HTR-8/SVneo (cell line): ENCODE data around the gene PAK4.
"Not testable (repeated sequence)": the region's sequence is repeated elsewhere in the genome, so short reads cannot be mapped to it uniquely, and the experiment has no call there.

ENCODE experiments used
- DNase-seq: peaks from one replicate; pipeline ENCODE4 v3.0.0; 2011; ENCODE audit warnings: low spot score, mixed read lengths; ENCODE audit not compliant: insufficient read length
- FAIRE-seq: peaks from 2 replicates; lab custom pipeline; 2011; peaks lifted over from hg19 to GRCh38; lab: Jason Lieb, UNC

The PAK4 gene

DNA sequence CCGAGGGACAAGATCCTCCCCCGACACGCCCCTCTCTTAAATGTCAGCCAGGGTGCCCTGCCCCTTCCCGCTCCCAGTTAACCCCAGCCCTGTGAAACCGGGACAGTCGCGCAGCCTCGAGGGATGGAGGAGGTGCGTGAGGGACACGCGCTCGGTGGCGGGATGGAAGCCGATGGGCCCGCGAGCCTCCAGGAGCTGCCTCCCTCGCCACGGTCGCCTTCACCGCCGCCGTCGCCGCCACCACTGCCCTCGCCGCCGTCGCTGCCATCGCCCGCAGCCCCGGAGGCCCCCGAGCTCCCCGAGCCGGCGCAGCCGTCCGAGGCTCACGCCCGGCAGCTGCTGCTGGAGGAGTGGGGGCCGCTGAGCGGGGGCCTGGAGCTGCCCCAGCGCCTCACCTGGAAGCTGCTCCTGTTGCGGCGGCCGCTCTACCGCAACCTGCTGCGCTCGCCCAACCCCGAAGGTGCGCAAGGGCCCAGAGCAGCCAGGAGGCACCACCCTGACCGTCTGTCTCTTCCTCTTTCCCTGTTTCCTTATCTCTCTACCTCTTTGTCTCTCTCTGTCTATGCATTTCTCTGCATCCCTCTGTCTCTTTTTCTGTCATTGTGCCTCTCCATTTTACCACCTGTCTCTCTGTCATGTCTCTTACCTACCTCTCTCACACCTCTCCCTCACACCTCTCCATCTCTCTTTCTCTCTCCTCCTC is 71.4 kb downstream of the PAK4 start, which contains the start of gene NCCRP1:
Gene NCCRP1, plus strand, starts transcription at position 105 of the 703 bp plus-strand sequence. Its CDS starts 19 bp downstream, at position 124.
- no peak for FAIRE-seq
- no peak for DNase-seq

- FAIRE-seq (no peak), DNase-seq (no peak)
These were observed 72.2 kb downstream of the PAK4 start for GRCh38 chr19:39197808-39198207.

DNA sequence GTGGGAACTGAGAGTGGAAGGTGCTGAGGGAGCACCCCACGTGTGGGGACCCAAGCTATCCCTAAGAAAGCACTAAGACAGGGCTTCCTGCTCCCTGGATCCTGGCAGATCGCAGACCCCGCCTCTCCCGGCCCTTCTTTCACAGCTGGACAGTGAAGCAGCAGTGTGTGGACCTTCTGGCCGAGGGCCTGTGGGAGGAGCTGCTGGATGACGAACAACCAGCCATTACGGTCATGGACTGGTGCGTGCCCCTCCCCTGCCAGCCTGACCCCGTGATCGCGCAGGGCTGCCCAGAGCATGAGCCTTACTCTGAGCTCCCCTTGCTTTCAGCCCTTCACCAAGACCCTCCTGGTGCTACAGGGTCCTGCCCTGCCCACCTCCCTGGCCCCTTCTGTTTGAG is 73.4 kb downstream of the PAK4 start:
- DNase-seq: no peak
- no peak for FAIRE-seq

- FAIRE-seq: no peak
- no peak for DNase-seq
These were observed 74.6 kb downstream of the PAK4 start for GRCh38 chr19:39200066-39200802.

DNA sequence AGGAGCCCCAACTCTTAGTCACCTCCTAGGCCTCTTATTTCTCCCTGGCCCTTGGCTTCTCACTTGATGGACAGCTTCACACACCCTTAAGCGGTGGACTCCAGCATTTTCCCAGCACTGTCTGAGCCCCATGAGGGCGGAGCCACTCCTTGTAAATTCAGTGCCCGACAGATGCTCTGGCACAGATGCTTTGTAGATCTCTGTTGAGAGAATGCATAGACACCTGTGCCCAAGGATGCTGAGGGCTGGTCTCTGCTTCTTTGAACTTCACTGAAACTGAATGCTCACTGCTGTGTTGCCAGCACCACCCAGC is 75.2 kb downstream of the PAK4 start:
- FAIRE-seq (no peak), DNase-seq (no peak)

DNA sequence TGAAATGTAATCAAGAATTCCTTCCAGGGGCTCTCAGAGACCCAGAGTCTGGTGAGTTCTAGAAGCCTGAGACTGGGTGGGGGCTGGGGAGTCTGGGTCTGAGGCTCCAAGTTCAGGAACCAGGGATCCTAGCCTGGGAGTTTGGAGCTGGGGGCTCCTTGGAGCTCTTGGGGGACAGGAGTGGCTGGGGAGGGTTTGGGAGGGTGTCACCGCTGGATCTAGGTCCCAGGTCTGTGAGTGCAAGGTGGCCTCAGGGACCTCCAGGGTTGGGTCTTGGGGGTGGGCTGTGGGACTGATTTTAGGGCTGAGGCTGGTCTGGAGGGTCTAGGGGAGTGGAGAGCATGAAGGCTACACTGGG is 77.4 kb downstream of the PAK4 start:
- FAIRE-seq (no peak), DNase-seq (no peak)

- DNase-seq (no peak), FAIRE-seq (no peak)
These were observed 78.1 kb downstream of the PAK4 start, which contains the start of gene SYCN for GRCh38 chr19:39203372-39204341. Gene SYCN, minus strand, starts transcription at chr19:39204263. Its CDS starts 9 bp downstream, at chr19:39204254.

GRCh38 chr19:39205449-39205764 is 79.8 kb downstream of the PAK4 start:
- DNase-seq (no peak), FAIRE-seq (no peak)

- FAIRE-seq (no peak), DNase-seq (no peak)
These were observed 80.5 kb downstream of the PAK4 start for GRCh38 chr19:39206122-39206521.

DNA sequence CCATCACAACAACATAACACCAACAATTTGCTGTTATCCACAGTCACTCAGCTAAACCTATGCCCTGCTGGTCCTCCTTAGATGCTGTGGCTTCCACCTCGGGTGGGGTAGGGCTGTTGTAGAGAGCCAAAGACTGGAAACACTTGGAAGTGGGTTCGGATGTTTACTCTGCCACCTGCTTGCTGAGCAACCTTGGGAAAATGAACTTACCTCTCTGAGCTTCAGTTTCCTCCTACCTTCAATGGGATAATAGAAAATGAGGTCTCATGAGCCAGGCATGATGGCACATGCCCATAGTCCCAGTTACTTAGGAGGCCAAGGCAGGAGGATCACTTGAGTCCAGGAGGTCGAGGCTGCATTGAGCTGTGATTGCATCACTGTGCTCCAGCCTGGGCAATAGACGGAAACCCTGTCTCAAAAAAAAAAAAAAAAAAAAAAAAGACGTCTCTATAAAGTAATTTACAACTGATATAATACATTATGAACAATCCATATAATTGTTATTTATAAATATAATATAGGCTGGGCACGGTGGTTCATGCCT is 81.8 kb downstream of the PAK4 start:
- DNase-seq: no peak
- FAIRE-seq: no peak

DNA sequence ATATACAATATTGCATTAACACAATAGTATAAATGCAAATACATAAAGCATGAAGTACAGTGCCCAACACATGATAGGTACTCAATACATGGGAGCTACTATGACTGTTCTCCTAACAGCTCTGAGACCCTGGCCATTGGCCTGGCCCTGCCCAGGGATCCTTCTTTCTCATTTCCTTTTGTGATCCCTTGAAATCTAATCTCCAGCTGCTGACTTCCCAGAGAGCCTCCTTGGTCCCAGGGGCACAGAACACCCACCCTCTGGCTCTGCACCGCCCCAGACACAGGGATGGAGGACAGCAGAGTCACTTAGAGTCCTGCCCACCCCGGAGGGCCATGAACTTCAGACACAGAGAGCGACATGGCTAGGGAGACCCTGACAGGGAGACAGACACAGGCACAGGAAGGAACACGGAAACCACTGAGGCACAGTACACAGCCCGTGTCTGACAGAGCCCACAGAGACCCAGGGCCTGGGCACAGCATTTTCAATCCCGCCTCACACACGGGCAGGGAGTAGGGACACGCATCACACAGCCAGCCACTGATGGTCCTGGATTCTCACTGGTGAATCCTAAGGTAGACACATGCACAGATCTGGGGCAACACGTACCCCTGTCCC is 82.7 kb downstream of the PAK4 start:
- FAIRE-seq: peak; percentile 44
- DNase-seq: no peak

DNA sequence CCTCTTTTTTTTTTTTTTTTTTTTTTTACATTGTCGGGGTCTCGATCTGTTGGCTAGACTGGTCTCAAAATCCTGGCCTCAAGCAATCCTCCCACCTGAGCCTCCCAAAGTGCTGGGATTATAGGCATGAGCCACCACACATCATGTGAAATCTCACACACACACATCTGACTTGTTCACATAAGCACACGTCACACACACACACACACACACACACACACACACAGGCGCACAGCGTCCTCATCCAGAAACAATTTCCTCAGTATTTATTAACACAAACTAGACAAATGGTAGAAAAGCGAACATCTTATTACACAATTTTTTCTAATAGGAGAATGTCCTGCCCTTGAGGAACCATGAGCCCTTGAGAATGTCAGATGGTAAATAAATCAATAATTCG is 83.6 kb downstream of the PAK4 start:
- FAIRE-seq (no peak), DNase-seq (no peak)

- no peak for DNase-seq
- FAIRE-seq: no peak
These were observed 86.3 kb downstream of the PAK4 start for GRCh38 chr19:39211731-39212374.

- no peak for FAIRE-seq
These were observed 86.8 kb downstream of the PAK4 start for GRCh38 chr19:39212375-39212742.

DNA sequence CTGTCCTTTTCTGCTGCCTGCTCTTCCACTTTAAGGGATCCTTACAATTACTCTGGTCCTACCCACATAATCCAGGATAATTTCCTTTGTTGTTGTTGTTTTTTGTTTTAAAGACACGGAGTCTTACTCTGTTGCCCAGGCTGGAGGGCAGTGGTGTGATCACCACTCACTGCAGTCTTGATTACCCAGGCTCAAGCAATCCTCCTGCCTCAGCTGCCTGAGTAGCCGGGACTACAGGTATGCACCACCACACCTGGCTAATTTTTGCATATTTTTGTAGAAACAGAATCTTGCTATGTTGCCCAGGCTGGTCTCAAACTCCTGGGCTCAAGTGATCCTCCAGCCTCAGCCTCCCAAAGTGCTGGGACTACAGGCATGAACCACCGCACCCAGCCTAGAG is 89.7 kb downstream of the PAK4 start:
- not testable (repeated sequence) for DNase-seq, FAIRE-seq

More at GRCh38 chr19:39212375-39212742, 86.8 kb downstream of the PAK4 start:
- DNase-seq: no peak

DNA sequence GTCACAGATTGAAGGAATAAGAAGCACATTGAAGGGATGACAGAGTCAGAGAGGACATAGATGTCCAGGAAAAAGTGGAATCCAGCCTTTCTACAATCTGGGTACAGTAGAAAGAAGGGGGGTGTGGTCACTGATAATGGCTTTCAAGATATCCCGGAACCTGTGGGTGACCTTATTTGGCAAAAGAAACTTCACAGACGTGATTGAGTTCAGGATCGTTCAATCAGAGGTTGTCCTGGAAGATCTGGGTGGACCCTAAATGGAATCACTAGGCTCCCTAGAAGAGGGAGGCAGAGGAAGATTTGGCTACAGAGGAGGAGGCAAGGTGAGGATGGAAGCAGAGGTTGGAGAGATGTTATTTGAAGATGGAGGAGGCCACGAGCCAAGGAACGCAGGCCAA is 91.5 kb downstream of the PAK4 start:
- no peak for DNase-seq
- FAIRE-seq: no peak

DNA sequence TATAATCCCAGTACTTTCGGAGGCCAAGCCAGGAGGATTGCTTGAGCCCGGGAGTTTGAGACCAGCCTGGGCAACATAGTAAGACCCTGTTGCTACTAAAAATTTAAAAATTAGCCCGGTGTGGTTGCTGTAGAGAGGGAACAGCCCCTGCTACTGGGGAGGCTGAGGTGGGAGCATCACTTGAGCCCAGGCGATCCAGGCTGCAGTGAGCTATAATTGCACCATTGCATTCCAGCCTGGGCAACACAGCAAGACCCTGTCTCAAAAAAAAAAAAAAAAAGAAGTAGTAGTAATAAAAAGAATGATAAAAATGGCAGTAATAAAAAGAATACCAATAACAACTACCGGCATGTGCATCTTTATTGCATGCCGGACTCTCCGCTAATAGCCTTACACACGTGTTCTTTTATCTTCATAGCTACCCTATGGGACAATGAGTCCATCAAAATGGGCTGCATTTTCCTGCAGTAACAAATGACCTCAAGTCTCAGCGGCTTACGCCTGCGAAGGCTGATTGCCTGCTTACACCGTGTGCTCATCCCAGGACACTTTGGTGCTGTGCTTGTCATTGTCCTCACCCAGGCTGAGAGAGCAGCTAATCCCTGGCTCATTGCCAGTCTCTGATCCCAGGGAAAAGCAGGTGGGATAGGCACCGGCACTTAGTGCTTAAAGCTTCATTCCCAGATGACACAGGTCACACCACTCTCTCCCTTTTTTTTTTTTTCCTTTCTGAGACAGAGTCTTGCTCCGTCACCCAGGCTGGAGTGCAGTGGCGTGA is 92.8 kb downstream of the PAK4 start:
- no peak for FAIRE-seq
- no peak for DNase-seq

DNA sequence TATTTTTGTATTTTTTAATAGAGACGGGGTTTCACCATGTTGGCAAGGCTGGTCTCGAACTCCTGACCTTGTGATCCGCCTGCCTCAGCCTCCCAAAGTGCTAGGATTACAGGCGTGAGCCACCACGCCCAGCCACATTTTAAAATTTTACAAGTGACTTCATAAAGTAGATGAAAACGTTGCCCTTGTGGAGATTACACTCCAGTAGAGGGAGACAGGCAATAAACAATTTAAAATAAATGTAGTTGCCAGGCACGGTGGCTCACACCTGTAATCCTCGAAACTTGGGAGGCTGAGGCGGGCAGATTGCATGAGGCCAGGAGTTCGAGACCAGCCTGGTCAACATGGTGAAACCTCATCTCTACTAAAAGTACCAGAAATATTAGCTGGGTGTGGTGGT is 93.5 kb downstream of the PAK4 start:
- FAIRE-seq, DNase-seq: not testable (repeated sequence)

- peak; percentile 49 for DNase-seq
- FAIRE-seq: no peak
These were observed 98.2 kb downstream of the PAK4 start for GRCh38 chr19:39223703-39224279.
